Muscle of arm (tissue), 12 donors: ENCODE measurements around the gene SLC4A9. TPM values are rescaled to one million over a fixed set of nuclear protein-coding genes. Genes with fewer than 3 reads are reported as not detected.
A peak's percentile ranks its signal among the peaks of the same experiment; 100 is the strongest.
"Not testable (repeated sequence)": the region's sequence is repeated elsewhere in the genome, so short reads cannot be mapped to it uniquely, and the experiment has no call there.

Experiments used
- DNase-seq: peaks from one replicate; pipeline ENCODE4 v3.0.0-alpha.2; 2013
- polyA plus RNA-seq, 12 donors: library from polyadenylated mRNA; unstranded; fragments of 120-200 nt; gene quantifications; one replicate each; pipeline ENCODE4 v1.2.1, GENCODE V29; 2013; ENCODE audit not compliant: insufficient read length in 12 of 12

Gene SLC4A9
- polyA plus RNA-seq, 12 donors, result 0.10 to 0.49 (median 0.12) TPM; not detected in 7

GRCh38 chr5:140398379-140398811, 38.4 kb downstream of the SLC4A9 start:
- no peak for DNase-seq

DNA sequence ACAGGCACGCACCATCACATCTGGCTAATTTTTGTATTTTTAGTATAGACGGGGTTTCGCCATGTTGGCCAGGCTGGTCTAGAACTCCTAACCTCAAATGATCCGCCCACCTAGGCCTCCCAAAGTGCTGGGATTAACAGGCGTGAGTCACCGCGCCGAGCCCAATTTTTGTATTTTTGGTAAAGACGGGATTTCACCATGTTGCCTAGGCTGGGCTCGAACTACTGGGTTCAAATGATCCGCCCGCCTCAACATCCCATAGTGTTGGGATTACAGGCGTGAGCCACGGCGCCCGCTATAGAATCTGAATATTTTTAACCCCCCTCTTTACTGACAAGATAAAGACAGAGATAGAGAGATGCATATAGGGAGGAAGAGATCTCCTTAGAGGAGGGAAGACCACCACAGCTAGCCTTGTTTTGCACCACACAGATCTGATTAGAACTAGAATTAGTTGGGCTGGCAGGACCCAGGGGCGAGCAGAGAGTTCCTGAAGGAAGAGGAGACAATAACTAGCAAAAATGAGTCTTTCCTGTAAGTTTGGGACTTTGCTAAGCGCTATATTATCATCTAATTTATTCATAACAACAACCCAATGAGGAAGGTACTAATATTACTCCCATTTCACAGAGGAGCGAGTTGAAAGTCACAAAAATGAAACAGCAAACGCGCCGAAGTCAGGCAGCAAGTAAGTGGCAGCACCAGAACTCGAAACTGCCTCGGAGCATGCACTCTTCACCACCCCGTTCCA, 40.2 kb downstream of the SLC4A9 start:
- no peak for DNase-seq

DNA sequence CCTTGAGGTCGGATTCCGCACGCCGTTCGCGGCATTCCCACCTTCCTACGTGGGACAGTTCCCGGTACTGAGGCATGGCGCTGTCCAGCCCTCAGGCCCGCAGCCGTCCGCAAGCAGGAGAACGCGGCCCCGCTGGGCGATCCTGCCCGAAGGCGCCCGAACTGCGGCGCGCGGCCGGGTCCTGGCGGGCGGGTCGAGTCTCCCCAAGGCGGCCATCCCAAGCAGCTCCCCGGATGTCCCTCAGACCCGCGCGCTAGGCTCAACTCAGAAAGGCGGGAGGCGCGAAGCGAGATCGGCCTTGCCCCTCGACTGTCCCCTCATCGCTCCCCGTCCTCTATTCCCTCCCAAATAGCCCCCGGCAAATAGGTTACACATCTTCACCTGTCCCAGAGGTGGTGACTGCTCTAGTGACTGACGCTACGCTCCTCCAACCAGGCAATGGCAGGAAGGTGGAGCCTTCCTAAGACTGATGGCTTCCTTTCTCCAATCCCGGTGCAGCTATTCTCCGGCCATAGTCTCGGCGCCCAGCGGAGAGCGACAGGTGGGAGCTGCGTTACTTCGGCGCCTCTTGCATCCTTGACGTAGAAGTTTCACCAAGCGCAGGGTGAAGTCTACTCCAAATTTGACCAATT, 40.9 kb downstream of the SLC4A9 start:
- DNase-seq, result peak; percentile 97

DNA sequence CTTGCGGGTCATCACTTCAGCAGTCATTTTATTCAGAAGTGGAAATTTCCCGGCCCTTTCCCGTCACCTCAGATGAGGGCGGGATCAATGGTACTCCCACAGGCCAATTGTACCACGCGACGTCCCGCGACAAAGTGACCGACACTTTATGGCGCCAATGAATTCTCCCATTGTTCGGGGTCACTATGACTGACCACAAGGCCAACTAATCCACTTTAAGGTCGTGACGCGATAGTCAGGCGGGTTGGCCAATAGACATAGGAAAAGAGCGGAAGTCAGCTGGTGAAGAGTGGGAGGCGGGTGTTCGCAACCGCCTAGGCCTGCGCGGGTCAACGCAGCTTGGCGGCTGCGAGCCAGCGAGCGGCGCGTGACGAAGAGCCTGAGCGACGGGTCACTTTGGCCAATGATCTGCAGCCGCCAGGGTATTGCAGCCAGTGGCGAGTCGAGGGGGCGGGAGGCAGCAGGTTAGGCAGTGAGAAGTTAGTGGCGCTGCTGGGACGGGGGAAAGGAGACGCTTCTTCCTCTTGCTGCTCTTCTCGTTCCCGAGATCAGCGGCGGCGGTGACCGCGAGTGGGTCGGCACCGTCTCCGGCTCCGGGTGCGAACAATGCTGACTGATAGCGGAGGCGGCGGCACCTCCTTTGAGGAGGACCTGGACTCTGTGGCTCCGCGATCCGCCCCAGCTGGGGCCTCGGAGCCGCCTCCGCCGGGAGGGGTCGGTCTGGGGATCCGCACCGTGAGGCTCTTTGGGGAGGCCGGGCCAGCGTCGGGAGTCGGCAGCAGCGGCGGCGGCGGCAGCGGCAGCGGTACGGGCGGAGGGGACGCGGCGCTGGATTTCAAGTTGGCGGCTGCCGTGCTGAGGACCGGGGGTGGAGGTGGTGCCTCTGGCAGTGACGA, 41.6 kb downstream of the SLC4A9 start, which contains the start of gene ANKHD1:
Gene ANKHD1 (plus strand): TSS at position 472 of the 896 bp plus-strand sequence. CDS start 135 bp downstream, at position 607.
- DNase-seq, result peak; percentile 100

DNA sequence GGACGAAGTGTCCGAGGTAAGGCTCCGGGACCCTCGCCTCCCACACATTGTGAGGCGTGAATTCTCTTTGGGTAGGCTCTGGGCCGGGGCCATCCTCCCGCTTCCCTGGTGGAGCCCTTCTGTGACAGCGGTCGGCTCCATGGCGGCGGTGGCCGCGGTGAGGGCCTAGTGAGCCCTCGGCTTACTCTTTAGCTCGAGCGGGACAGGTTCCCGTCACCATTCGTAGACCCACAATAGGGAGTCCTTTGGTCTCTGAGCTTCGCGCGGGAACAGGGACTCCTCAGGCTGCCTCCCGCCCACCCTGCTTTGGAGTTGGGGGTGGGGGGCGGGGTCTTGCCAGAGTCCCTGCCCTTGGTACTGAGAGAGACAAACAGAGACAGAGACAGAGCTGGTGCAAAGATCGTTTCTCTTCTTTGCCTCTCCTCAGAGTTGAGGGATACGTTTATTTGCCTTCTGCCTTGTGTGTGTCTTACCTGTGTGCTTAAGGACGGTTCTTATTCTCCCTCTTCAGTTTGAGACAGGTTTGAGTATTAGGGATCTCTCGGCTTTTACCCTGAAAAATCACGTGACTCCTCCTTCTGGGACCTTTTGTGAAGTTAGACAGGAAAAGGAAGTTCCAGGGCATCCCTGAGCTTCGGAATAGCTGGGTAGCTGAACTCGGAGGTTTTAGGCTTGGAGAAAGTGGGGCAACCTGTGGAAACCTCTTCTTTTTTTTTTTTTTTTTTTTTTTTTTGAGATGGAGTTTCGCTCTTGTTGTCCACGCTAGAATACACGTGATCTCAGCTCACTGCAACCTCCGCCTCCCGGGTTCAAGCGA, 42.5 kb downstream of the SLC4A9 start:
- DNase-seq, result peak; percentile 39

GRCh38 chr5:140403613-140404012, 43.6 kb downstream of the SLC4A9 start:
- DNase-seq, result no peak

- DNase-seq, result no peak
These were observed 48.8 kb downstream of the SLC4A9 start for GRCh38 chr5:140408750-140409241.

GRCh38 chr5:140413230-140413629, 53.2 kb downstream of the SLC4A9 start:
- no peak for DNase-seq

DNA sequence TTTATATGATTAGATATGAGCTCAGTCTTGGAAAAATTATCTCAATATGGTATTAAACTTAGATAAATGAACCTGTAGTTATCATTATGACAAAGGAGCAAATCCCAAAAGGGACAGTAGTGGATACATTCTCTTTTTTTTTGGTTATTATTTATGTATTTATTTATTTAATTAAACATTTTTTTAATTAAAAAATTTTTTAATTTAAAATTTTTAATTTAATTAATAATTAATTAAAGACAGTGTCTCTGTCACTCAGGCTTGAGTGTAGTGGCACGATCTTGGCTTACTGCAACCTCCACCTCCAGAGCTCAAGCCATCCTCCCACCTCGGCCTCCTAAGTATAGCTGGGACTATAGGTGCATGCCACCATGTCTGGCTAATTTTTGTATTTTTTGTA, 57.2 kb downstream of the SLC4A9 start:
- DNase-seq, result no peak

- DNase-seq, result no peak
These were observed 59.0 kb downstream of the SLC4A9 start for GRCh38 chr5:140418862-140419520.

- DNase-seq, result no peak
These were observed 60.2 kb downstream of the SLC4A9 start for GRCh38 chr5:140420226-140420570.

GRCh38 chr5:140420665-140421361, 60.8 kb downstream of the SLC4A9 start:
- DNase-seq, result no peak

DNA sequence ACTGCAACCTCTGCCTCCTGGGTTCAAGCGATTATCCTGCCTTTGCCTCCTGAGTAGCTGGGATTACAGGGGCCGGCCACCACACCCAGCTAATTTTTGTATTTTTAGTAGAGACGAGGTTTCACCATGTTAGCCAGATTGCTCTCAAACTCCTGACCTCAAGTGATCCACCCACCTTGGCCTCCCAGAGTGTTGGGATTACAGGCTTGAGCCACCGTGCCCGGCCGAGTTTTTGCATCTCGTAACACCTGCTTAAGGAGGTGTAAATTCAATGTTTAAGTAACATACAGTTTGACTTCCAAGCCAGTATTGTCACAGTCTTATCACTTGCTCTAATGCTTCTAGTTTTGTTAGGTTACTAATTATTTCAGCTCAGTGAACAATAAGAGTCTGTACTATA, 61.4 kb downstream of the SLC4A9 start:
- not testable (repeated sequence) for DNase-seq

DNA sequence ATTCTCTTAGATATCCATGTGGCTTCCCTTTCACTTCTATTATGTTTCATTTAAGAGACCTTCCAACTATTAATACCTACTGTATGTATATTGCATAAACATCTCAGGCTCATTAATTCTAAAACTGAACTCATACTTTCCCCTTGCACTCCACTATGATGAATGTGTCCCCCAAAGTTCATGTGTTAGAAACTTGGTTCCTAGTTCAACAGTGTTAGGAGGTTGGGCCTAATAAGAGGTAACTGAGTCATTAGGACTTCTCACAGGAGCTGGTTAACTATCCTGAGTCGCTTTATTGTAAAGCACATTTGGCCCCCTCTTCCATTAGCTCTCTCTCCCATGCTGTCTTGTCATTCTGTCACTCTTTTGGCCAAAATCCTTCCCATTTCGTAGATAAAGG, 63.6 kb downstream of the SLC4A9 start:
- no peak for DNase-seq

DNA sequence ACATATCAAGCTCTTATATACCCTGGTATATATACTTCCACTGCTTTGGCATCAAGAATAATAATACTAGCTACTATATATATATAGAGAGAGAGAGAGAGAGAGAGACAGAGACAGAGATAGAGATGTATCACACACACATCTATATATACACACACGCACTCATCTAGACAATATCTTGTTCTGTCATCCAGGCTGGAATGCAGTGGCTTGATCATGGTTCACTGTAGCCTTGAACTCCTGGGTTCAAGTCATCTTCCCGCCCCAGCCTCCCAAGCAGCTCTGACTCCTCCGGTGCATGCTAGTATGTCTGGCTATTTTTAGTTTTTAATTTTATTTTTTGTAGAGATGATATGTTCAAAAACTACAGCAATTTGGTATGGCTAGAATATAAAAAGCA, 64.1 kb downstream of the SLC4A9 start:
- no peak for DNase-seq

Other genes starting within 250 kb of the SLC4A9 start
- 10 to 100 TPM in 5 of 12 donors, 1 to 10 TPM in 7; 7.6 to 35.7 (median 9.1) TPM for gene PURA, start 246.1 kb upstream of the SLC4A9 start, polyA plus RNA-seq
- 1 to 10 TPM in 11 of 12 donors, not detected in 1; 4.0 to 6.6 (median 5.1) TPM for gene IGIP, start 234.3 kb upstream of the SLC4A9 start, polyA plus RNA-seq
- 10 to 100 TPM in 11 of 12 donors, not detected in 1; 18.3 to 55.8 (median 31.0) TPM for gene CYSTM1, start 185.0 kb upstream of the SLC4A9 start, polyA plus RNA-seq
- 10 to 100 TPM in 11 of 12 donors, not detected in 1; 65.4 to 93.6 (median 73.7) TPM for gene PFDN1, start 57.1 kb upstream of the SLC4A9 start, polyA plus RNA-seq
- gene HBEGF, start 13.6 kb upstream of the SLC4A9 start, polyA plus RNA-seq, result 10 to 100 TPM in 10 of 12 donors, 1 to 10 TPM in 1, not detected in 1; 4.4 to 31.7 (median 14.3) TPM
- gene ANKHD1, start 41.6 kb downstream of the SLC4A9 start, polyA plus RNA-seq, result 10 to 100 TPM in 11 of 12 donors, not detected in 1; 54.8 to 98.4 (median 69.7) TPM
- 10 to 100 TPM in 3 of 12 donors, 1 to 10 TPM in 7, not detected in 2; 5.0 to 11.0 (median 8.6) TPM for gene EIF4EBP3, start 187.5 kb downstream of the SLC4A9 start, polyA plus RNA-seq
- gene SRA1, start 197.3 kb downstream of the SLC4A9 start, polyA plus RNA-seq, result 10 to 100 TPM in 11 of 12 donors, not detected in 1; 16.2 to 25.3 (median 21.7) TPM
- 10 to 100 TPM in 11 of 12 donors, not detected in 1; 14.8 to 40.5 (median 22.9) TPM for gene APBB3, start 204.4 kb downstream of the SLC4A9 start, polyA plus RNA-seq
- gene SLC35A4, start 204.6 kb downstream of the SLC4A9 start, polyA plus RNA-seq, result 10 to 100 TPM in 11 of 12 donors, not detected in 1; 35.4 to 65.9 (median 56.3) TPM